ENCODE results near the gene CCNC. TPM values are rescaled to one million over a fixed set of nuclear protein-coding genes. Genes with fewer than 3 reads are reported as not detected.

The CCNC gene
- total and polyA plus RNA-seq, 2 of the 13 experiments (the other 11 are each of a cell fraction or from before 2014, with no cell fraction given): 69.6 to 141 TPM

- TF ChIP-seq SP1 (IDR thresholded peaks at IDR 0.05) (no peak), SP1 (CRISPR knock-in tag; IDR thresholded peaks at IDR 0.05) (peak; percentile 83), HNF4G (IDR thresholded peaks at IDR 0.05; ENCODE audit: borderline replicate concordance, low read depth, low read length) (0 out of 2 replicates have a peak, but pooled peaks have one; percentile 6), HNF4G (CRISPR knock-in tag; IDR thresholded peaks at IDR 0.05; ENCODE audit: borderline replicate concordance, low read depth) (no peak), ZNF674 (CRISPR knock-in tag; IDR thresholded peaks at IDR 0.05; ENCODE audit: low read depth) (no peak), ZNF788 (CRISPR knock-in tag; IDR thresholded peaks at IDR 0.05; ENCODE audit: borderline replicate concordance) (peak; percentile 93), FOXC1 (CRISPR knock-in tag; IDR thresholded peaks at IDR 0.05; ENCODE audit: borderline replicate concordance) (peak; percentile 77), XRCC5 (optimal IDR thresholded peaks at IDR 0.05; ENCODE audit: low read length) (peak; percentile 99), ADNP (CRISPR knock-in tag; IDR thresholded peaks at IDR 0.05) (no peak), ZSCAN9 (CRISPR knock-in tag; IDR thresholded peaks at IDR 0.05; ENCODE audit: borderline replicate concordance) (peak; percentile 95), AKAP8 (CRISPR knock-in tag; IDR thresholded peaks at IDR 0.05) (no peak), SMYD3 (CRISPR knock-in tag; IDR thresholded peaks at IDR 0.05) (0 out of 2 replicates have a peak, but pooled peaks have one; percentile 65), MAZ (IDR thresholded peaks at IDR 0.05; ENCODE audit: borderline replicate concordance, low read depth, low read length) (peak; percentile 92), MAZ (CRISPR knock-in tag; IDR thresholded peaks at IDR 0.05; ENCODE audit: low read depth) (peak; percentile 81; the same call in 1 of the 2 replicates), MEF2D (CRISPR knock-in tag; IDR thresholded peaks at IDR 0.05) (peak; percentile 88), ESRRA (CRISPR knock-in tag; IDR thresholded peaks at IDR 0.05; ENCODE audit: low read depth) (peak; percentile 70; the same call in 1 of the 2 replicates), ZNF414 (CRISPR knock-in tag; IDR thresholded peaks at IDR 0.05) (peak; percentile 30; the same call in 1 of the 2 replicates), ZBTB38 (CRISPR knock-in tag; IDR thresholded peaks at IDR 0.05) (peak; percentile 52; the same call in 1 of the 2 replicates), ZNF296 (CRISPR knock-in tag; conservative IDR thresholded peaks at IDR 0.05) (no peak), CBX2 (IDR thresholded peaks at IDR 0.05; ENCODE audit: low read depth, low read length) (no peak; the same call in 1 of the 2 replicates), CBX2 (CRISPR knock-in tag; IDR thresholded peaks at IDR 0.05; ENCODE audit: low read depth) (no peak), FOXK1 (CRISPR knock-in tag; IDR thresholded peaks at IDR 0.05; ENCODE audit: borderline replicate concordance, low read depth) (peak; percentile 66; the same call in 1 of the 2 replicates), ZMYM2 (CRISPR knock-in tag; IDR thresholded peaks at IDR 0.05) (no peak), RXRB (CRISPR knock-in tag; IDR thresholded peaks at IDR 0.05; ENCODE audit: borderline replicate concordance) (peak; percentile 90), ZNF768 (CRISPR knock-in tag; IDR thresholded peaks at IDR 0.05) (peak; percentile 67), GABPA (IDR thresholded peaks at IDR 0.05; ENCODE audit: low read depth, low read length) (peak; percentile 90), GABPA (CRISPR knock-in tag; IDR thresholded peaks at IDR 0.05; ENCODE audit: low read depth) (peak; percentile 98), U2AF2 (IDR thresholded peaks at IDR 0.05; ENCODE audit: low read depth, low read length) (no peak), ZNF382 (CRISPR knock-in tag; IDR thresholded peaks at IDR 0.05; ENCODE audit: borderline replicate concordance) (no peak), SP140L (CRISPR knock-in tag; IDR thresholded peaks at IDR 0.05; ENCODE audit: borderline replicate concordance) (no peak), ZNF225 (CRISPR knock-in tag; IDR thresholded peaks at IDR 0.05) (peak; percentile 78; the same call in 1 of the 2 replicates), ZNF781 (CRISPR knock-in tag; IDR thresholded peaks at IDR 0.05; ENCODE audit: borderline replicate concordance, not compliant biosample characterization) (peak; percentile 88), KMT2B (CRISPR knock-in tag; IDR thresholded peaks at IDR 0.05) (peak; percentile 99)
These were observed at the start of gene CCNC (continued) for GRCh38 chr6:99568103-99568933.
